HepG2 (cell line): Measurements from ENCODE around the gene EFHD2. TPM values are rescaled to one million over a fixed set of nuclear protein-coding genes. Genes with fewer than 3 reads are reported as not detected.
A peak's percentile ranks its signal among the peaks of the same experiment; 100 is the strongest.

Source experiments
- ATAC-seq: fragments of 200-7000 bp; cut with Tn5 transposase; 3 replicates; pipeline ENCODE4 v1.9.1; 2020; ENCODE audit warnings: mild to moderate bottlenecking, moderate library complexity
- BruUV-seq: library from RNA; stranded (reverse); fragments of 400-500 nt; replicated peaks from 2 replicates; lab custom pipeline; 2021; lab: Mats Ljungman, UMichigan
- CTCF ChIA-PET: fragments of 300-600 bp; formaldehyde crosslinking; extraction: SDS; loops from one replicate; lab custom pipeline; 2021; ENCODE audit warnings: low total read pairs, inconsistent platforms, low intra/inter-chr PET ratio; lab: Yijun Ruan, JAX
- POLR2A ChIA-PET: fragments of 350-600 bp; sonication (Branson Sonifier 250); formaldehyde crosslinking; loops from one replicate; lab custom pipeline; 2020; ENCODE audit warnings: antibody characterized with exemption, inconsistent platforms; lab: Yijun Ruan, JAX
- DNase-seq: peaks from one replicate; pipeline ENCODE4 v3.0.0-alpha.2; 2015; ENCODE audit warnings: low spot score
- FAIRE-seq: peaks from 3 replicates; lab custom pipeline; 2011; peaks lifted over from hg19 to GRCh38; lab: Jason Lieb, UNC
- H2AFZ ChIP-seq: one replicate; pipeline ENCODE4 v1.6.1; 2011; ENCODE audit warnings: low read length, inconsistent platforms
- H3K27ac ChIP-seq: fragments of 300-600 bp; 3 replicates; pipeline ENCODE4 v1.8.0; 2011; ENCODE audit warnings: mixed run types, mild to moderate bottlenecking, mixed read lengths, low read length, inconsistent platforms; ENCODE audit not compliant: insufficient read depth; ENCODE audit errors: extremely low read length
- H3K27me3 ChIP-seq, 2 experiments: fragments of 200-600 bp in 1 of 2; 2 replicates in 1 of 2; 3 replicates in 1 of 2; pipeline versions ENCODE4 v1.6.0 to v1.8.0; 2011; ENCODE audit warnings: low read length in 2 of 2, mild to moderate bottlenecking in 2 of 2, moderate library complexity in 2 of 2, inconsistent platforms in 1 of 2; ENCODE audit not compliant: insufficient read depth in 2 of 2, control insufficient read depth in 1 of 2
- H3K36me3 ChIP-seq, 2 experiments: fragments of 200-600 bp in 1 of 2; replicated peaks in 1 of 2; 2 replicates in 1 of 2; 3 replicates in 1 of 2; pipeline versions ENCODE4 v1.5.1 to v1.8.0; 2011; ENCODE audit warnings: low read length in 2 of 2, inconsistent platforms in 1 of 2; ENCODE audit not compliant: insufficient read depth in 2 of 2, control insufficient read depth in 1 of 2
- H3K4me1 ChIP-seq: 2 replicates; pipeline ENCODE4 v1.5.1; 2012; ENCODE audit warnings: low read length, inconsistent platforms; ENCODE audit not compliant: insufficient read depth
- H3K4me2 ChIP-seq: 2 replicates; pipeline ENCODE4 v1.6.0; 2011; ENCODE audit warnings: low read depth, low read length, inconsistent platforms
- H3K4me3 ChIP-seq, 3 experiments: fragments of 200-600 bp in 1 of 3; sonication (generic), shearing (Covaris generic) in 1 of 3; replicated peaks in 1 of 3; 2 replicates each; pipeline ENCODE4 v1.5.1; 2011 to 2016; ENCODE audit warnings: low read length in 3 of 3, inconsistent platforms in 2 of 3, low read depth in 2 of 3, mild to moderate bottlenecking in 2 of 3, control low read depth in 1 of 3, mixed read lengths in 1 of 3; ENCODE audit not compliant: insufficient read depth in 1 of 3
- H3K79me2 ChIP-seq: one replicate; pipeline ENCODE4 v1.6.1; 2011; ENCODE audit warnings: low read length, inconsistent platforms; ENCODE audit not compliant: insufficient read depth
- H3K9ac ChIP-seq: 2 replicates; pipeline ENCODE4 v1.6.0; 2011; ENCODE audit warnings: mild to moderate bottlenecking, low read depth, low read length, inconsistent platforms; ENCODE audit not compliant: insufficient read depth
- H3K9me3 ChIP-seq: 2 replicates; pipeline ENCODE4 v1.5.1; 2012; ENCODE audit warnings: mild to moderate bottlenecking, low read length
- H4K20me1 ChIP-seq: 2 replicates; pipeline ENCODE4 v1.6.0; 2011; ENCODE audit warnings: inconsistent platforms, mild to moderate bottlenecking, low read length, moderate library complexity; ENCODE audit not compliant: insufficient read depth
- CREM ChIP-seq, 2 experiments: sonication (generic) in 1 of 2; formaldehyde crosslinking in 1 of 2; IDR thresholded peaks; 2 replicates each; pipeline versions ENCODE4 v1.4.0 to v1.6.1; 2016 to 2020; ENCODE audit warnings: antibody characterized with exemption in 1 of 2, mild to moderate bottlenecking in 1 of 2, missing genetic modification reagents in 1 of 2
- HNRNPLL ChIP-seq: fragments of 200-400 bp; formaldehyde crosslinking; IDR thresholded peaks from 2 replicates; pipeline ENCODE4 v1.6.1; 2017; ENCODE audit warnings: mild to moderate bottlenecking, low read depth, low read length; ENCODE audit not compliant: poor library complexity, severe bottlenecking
- MAFG ChIP-seq: sonication (generic); formaldehyde crosslinking; IDR thresholded peaks from 2 replicates; pipeline ENCODE4 v1.5.1; 2020; ENCODE audit warnings: mild to moderate bottlenecking, missing genetic modification reagents
- SATB2 ChIP-seq: sonication (generic); formaldehyde crosslinking; IDR thresholded peaks from 2 replicates; pipeline ENCODE4 v1.5.0; 2020; ENCODE audit warnings: missing genetic modification reagents
- ZBTB8A ChIP-seq: sonication (generic); formaldehyde crosslinking; IDR thresholded peaks from 2 replicates; pipeline ENCODE4 v1.4.0; 2020; ENCODE audit warnings: mild to moderate bottlenecking, low read depth, missing genetic modification reagents, borderline replicate concordance
- ZC3H13 ChIP-seq: sonication (generic); formaldehyde crosslinking; IDR thresholded peaks from 2 replicates; pipeline ENCODE4 v1.8.1; 2023; ENCODE audit warnings: mild to moderate bottlenecking, missing genetic modification reagents, moderate library complexity
- ZFP37 ChIP-seq: sonication (generic); formaldehyde crosslinking; IDR thresholded peaks from 2 replicates; pipeline ENCODE4 v1.4.0; 2020; ENCODE audit warnings: missing genetic modification reagents, borderline replicate concordance
- ZMYM2 ChIP-seq: sonication (generic); formaldehyde crosslinking; IDR thresholded peaks from 2 replicates; pipeline ENCODE4 v1.8.0; 2022; ENCODE audit warnings: mild to moderate bottlenecking, missing genetic modification reagents
- ZNF274 ChIP-seq: sonication (generic); formaldehyde crosslinking; IDR thresholded peaks from 2 replicates; pipeline ENCODE4 v1.5.1; 2020; ENCODE audit warnings: mild to moderate bottlenecking, missing genetic modification reagents
- ZNF446 ChIP-seq: sonication (generic); formaldehyde crosslinking; IDR thresholded peaks from 2 replicates; pipeline ENCODE4 v1.5.0; 2020; ENCODE audit warnings: mild to moderate bottlenecking, missing genetic modification reagents
- ZNF713 ChIP-seq: sonication (generic); formaldehyde crosslinking; IDR thresholded peaks from 2 replicates; pipeline ENCODE4 v1.4.0; 2020; ENCODE audit warnings: mild to moderate bottlenecking, missing genetic modification reagents
- ZNF761 ChIP-seq: sonication (generic); formaldehyde crosslinking; conservative IDR thresholded peaks from 2 replicates; pipeline ENCODE4 v1.4.0; 2020; ENCODE audit warnings: mild to moderate bottlenecking, missing genetic modification reagents
- ZNF83 ChIP-seq: sonication (generic); formaldehyde crosslinking; IDR thresholded peaks from 2 replicates; pipeline ENCODE4 v1.4.0; 2020; ENCODE audit warnings: missing genetic modification reagents, mild to moderate bottlenecking, borderline replicate concordance
- ZSCAN30 ChIP-seq: sonication (generic); formaldehyde crosslinking; IDR thresholded peaks from 2 replicates; pipeline ENCODE4 v1.5.0; 2020; ENCODE audit warnings: mild to moderate bottlenecking, missing genetic modification reagents
- WGBS: methylation state at CpG from one replicate; pipeline ENCODE4 v1.1.6; 2017; ENCODE audit warnings: low lambda C conversion rate; 5-methylcytosine and 5-hydroxymethylcytosine counted together
- in situ Hi-C: cut with HindIII; loops from 2 replicates; pipeline ENCODE4 v1.10.0; 2017; ENCODE audit warnings: low pct_unique_long_range_greater_than_20kb; ENCODE audit not compliant: extremely low pct_ligation_motif_present
- intact Hi-C: fragments of 100-400 bp; cut with micrococcal nuclease; formaldehyde crosslinking; loops from one replicate; pipeline ENCODE4 v1.10.0; 2022; ENCODE audit not compliant: unreplicated experiment
- polyA plus RNA-seq, 8 experiments: library from polyadenylated mRNA; depleted of rRNA in 3 of 8; stranded (reverse) in 7 of 8; unstranded in 1 of 8; fragments of >200 nt; fragmentation: Illumina TruSeq in 4 of 8; extraction: Trizol in 4 of 8; gene quantifications; 2 replicates each; pipeline versions ENCODE4 v1.2.1 to v1.2.3, GENCODE V29; 2011 to 2016; ENCODE audit warnings: low read depth in 4 of 8, missing spikeins in 1 of 8, mixed read lengths in 1 of 8; ENCODE audit not compliant: insufficient read depth in 1 of 8
- total RNA-seq, 5 experiments: library from RNA; depleted of rRNA; stranded (reverse); fragments of >200 nt; fragmentation: Illumina TruSeq; extraction: Trizol; gene quantifications; 2 replicates each; pipeline ENCODE4 v1.2.3, GENCODE V29; 2016; ENCODE audit warnings: low read depth in 1 of 5
- TF ChIP-seq, protein P1 (sequence below): sonication (generic); formaldehyde crosslinking; IDR thresholded peaks from 2 replicates; pipeline ENCODE4 v1.4.0; 2020; ENCODE audit warnings: mild to moderate bottlenecking, missing genetic modification reagents
- TF ChIP-seq, protein P2 (sequence below): fragments of 450-650 bp; IDR thresholded peaks from 2 replicates; pipeline ENCODE4 v1.6.1; 2017
- TF ChIP-seq, protein P3 (sequence below): sonication (generic); formaldehyde crosslinking; IDR thresholded peaks from 2 replicates; pipeline ENCODE4 v1.5.0; 2020; ENCODE audit warnings: mild to moderate bottlenecking, missing genetic modification reagents
- TF ChIP-seq, protein P4 (sequence below): IDR thresholded peaks from 2 replicates; pipeline ENCODE4 v1.6.1; 2016; ENCODE audit warnings: missing compliant biosample characterization, missing genetic modification reagents, borderline replicate concordance
- TF ChIP-seq, protein P5 (sequence below): sonication (generic); formaldehyde crosslinking; IDR thresholded peaks from 2 replicates; pipeline ENCODE4 v1.4.0; 2020; ENCODE audit warnings: mild to moderate bottlenecking, missing genetic modification reagents, borderline replicate concordance

Gene EFHD2
- total and polyA plus RNA-seq, 2 of the 13 experiments (the other 11 are each of a cell fraction or from before 2014, with no cell fraction given): 9.4 to 12.7 TPM

DNA sequence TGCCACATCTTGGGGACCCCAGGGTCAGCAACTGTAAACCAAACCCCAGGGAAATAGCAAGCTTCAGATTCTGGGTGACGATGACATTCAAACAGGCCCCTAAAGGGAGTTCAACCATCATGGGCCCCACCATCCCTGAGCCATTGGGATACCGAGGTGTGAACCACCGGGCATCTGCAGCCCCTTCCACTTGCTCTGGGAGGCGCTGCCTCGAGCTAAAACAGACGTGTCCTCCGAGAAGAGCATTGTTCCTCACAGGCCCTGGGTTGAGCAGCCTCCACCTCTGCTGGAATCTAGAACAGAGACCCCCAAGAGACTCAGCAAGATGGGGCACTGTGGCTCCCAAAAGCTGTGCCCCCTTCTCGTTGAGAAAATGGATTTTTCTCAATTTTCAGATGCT, 19.0 kb upstream of the EFHD2 start:
- Histone ChIP-seq H2AFZ (no peak overlapping the region), H3K9ac (no peak overlapping the region), H3K4me3 (no peak overlapping the region), H3K27ac (no peak overlapping the region), H3K27me3 (peaks cover 3 to 25% of the 10 kb centered on the region in 2 experiments; a peak in 4 of 5 replicates), H3K4me2 (no peak overlapping the region), H3K36me3 (no peaks in the 10 kb centered on the region), H3K79me2 (no peaks in the 10 kb centered on the region), H3K4me1 (peaks cover 19% of the 10 kb centered on the region), H4K20me1 (no peaks in the 10 kb centered on the region), H3K9me3 (no peaks in the 10 kb centered on the region)
- 28% methylated on average over 5 of the region's 8 CpGs for WGBS
- DNase-seq (no peak), ATAC-seq (peak; percentile 35; the same call in 1 of the 3 replicates), FAIRE-seq (no peak)
- POLR2A ChIA-PET: no interaction called here
- BruUV-seq: no TSS peak
- CTCF ChIA-PET: no interaction called here
- in situ Hi-C loops (no loop called here), intact Hi-C loops (no loop called here)
- TF ChIP-seq ZC3H13 (CRISPR knock-in tag): no peak
- TF ChIP-seq ZNF83 (CRISPR knock-in tag): no peak
- TF ChIP-seq ZNF713 (CRISPR knock-in tag): no peak
- TF ChIP-seq HNRNPLL: no peak
- TF ChIP-seq ZSCAN30 (CRISPR knock-in tag): no peak
- TF ChIP-seq ZNF761 (CRISPR knock-in tag): no peak
- TF ChIP-seq, protein P1, sequence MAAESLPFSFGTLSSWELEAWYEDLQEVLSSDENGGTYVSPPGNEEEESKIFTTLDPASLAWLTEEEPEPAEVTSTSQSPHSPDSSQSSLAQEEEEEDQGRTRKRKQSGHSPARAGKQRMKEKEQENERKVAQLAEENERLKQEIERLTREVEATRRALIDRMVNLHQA (CRISPR knock-in tag): no peak
- TF ChIP-seq, protein P2, sequence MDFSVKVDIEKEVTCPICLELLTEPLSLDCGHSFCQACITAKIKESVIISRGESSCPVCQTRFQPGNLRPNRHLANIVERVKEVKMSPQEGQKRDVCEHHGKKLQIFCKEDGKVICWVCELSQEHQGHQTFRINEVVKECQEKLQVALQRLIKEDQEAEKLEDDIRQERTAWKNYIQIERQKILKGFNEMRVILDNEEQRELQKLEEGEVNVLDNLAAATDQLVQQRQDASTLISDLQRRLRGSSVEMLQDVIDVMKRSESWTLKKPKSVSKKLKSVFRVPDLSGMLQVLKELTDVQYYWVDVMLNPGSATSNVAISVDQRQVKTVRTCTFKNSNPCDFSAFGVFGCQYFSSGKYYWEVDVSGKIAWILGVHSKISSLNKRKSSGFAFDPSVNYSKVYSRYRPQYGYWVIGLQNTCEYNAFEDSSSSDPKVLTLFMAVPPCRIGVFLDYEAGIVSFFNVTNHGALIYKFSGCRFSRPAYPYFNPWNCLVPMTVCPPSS: no peak
- no peak for TF ChIP-seq ZMYM2 (CRISPR knock-in tag)
- TF ChIP-seq ZNF274 (CRISPR knock-in tag): no peak
- TF ChIP-seq, protein P3, sequence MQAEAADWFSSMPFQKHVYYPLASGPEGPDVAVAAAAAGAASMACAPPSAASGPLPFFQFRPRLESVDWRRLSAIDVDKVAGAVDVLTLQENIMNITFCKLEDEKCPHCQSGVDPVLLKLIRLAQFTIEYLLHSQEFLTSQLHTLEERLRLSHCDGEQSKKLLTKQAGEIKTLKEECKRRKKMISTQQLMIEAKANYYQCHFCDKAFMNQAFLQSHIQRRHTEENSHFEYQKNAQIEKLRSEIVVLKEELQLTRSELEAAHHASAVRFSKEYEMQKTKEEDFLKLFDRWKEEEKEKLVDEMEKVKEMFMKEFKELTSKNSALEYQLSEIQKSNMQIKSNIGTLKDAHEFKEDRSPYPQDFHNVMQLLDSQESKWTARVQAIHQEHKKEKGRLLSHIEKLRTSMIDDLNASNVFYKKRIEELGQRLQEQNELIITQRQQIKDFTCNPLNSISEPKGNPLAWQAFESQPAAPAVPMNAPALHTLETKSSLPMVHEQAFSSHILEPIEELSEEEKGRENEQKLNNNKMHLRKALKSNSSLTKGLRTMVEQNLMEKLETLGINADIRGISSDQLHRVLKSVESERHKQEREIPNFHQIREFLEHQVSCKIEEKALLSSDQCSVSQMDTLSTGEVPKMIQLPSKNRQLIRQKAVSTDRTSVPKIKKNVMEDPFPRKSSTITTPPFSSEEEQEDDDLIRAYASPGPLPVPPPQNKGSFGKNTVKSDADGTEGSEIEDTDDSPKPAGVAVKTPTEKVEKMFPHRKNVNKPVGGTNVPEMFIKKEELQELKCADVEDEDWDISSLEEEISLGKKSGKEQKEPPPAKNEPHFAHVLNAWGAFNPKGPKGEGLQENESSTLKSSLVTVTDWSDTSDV: no peak
- TF ChIP-seq ZBTB8A: no peak
- no peak for TF ChIP-seq SATB2
- TF ChIP-seq ZFP37 (CRISPR knock-in tag): no peak
- no peak for TF ChIP-seq MAFG (CRISPR knock-in tag)
- TF ChIP-seq, protein P4, sequence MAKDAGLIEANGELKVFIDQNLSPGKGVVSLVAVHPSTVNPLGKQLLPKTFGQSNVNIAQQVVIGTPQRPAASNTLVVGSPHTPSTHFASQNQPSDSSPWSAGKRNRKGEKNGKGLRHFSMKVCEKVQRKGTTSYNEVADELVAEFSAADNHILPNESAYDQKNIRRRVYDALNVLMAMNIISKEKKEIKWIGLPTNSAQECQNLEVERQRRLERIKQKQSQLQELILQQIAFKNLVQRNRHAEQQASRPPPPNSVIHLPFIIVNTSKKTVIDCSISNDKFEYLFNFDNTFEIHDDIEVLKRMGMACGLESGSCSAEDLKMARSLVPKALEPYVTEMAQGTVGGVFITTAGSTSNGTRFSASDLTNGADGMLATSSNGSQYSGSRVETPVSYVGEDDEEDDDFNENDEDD (CRISPR knock-in tag): no peak
- TF ChIP-seq, protein P5, sequence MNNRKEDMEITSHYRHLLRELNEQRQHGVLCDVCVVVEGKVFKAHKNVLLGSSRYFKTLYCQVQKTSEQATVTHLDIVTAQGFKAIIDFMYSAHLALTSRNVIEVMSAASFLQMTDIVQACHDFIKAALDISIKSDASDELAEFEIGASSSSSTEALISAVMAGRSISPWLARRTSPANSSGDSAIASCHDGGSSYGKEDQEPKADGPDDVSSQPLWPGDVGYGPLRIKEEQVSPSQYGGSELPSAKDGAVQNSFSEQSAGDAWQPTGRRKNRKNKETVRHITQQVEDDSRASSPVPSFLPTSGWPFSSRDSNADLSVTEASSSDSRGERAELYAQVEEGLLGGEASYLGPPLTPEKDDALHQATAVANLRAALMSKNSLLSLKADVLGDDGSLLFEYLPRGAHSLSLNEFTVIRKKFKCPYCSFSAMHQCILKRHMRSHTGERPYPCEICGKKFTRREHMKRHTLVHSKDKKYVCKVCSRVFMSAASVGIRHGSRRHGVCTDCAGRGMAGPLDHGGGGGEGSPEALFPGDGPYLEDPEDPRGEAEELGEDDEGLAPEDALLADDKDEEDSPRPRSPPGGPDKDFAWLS (CRISPR knock-in tag): no peak
- TF ChIP-seq CREM (IDR thresholded peaks at IDR 0.05): no peak
- no peak for TF ChIP-seq CREM (CRISPR knock-in tag; IDR thresholded peaks at IDR 0.05)
- TF ChIP-seq ZNF446: no peak
